DND-41 (cell line): ENCODE measurements around the gene FAM227A.

Source experiments
- ATAC-seq: fragments of 200-7000 bp; cut with Tn5 transposase; 3 replicates; pipeline ENCODE4 v1.9.1; 2021; ENCODE audit warnings: low read depth; ENCODE audit not compliant: insufficient read depth
- DNase-seq: peaks from one replicate; pipeline ENCODE4 v3.0.0-alpha.2; 2020
- H2AFZ ChIP-seq: 2 replicates; pipeline ENCODE4 v1.6.0; 2012; ENCODE audit warnings: low read depth, low read length
- H3K27ac ChIP-seq: 2 replicates; pipeline ENCODE4 v1.5.1; 2012; ENCODE audit warnings: low read length, inconsistent platforms
- H3K27me3 ChIP-seq: fragments of 200-600 bp; sonication (generic); 2 replicates; pipeline ENCODE4 v1.6.0; 2012; ENCODE audit warnings: low read length, mild to moderate bottlenecking, inconsistent platforms; ENCODE audit not compliant: insufficient read depth, poor library complexity
- H3K36me3 ChIP-seq: 2 replicates; pipeline ENCODE4 v1.5.1; 2012; ENCODE audit warnings: low read length, inconsistent platforms; ENCODE audit not compliant: insufficient read depth
- H3K4me1 ChIP-seq: 2 replicates; pipeline ENCODE4 v1.5.1; 2012; ENCODE audit warnings: mild to moderate bottlenecking, low read length; ENCODE audit not compliant: insufficient read depth
- H3K4me2 ChIP-seq: 2 replicates; pipeline ENCODE4 v1.6.0; 2012; ENCODE audit warnings: mild to moderate bottlenecking, moderate library complexity, low read length, inconsistent platforms; ENCODE audit not compliant: insufficient read depth
- H3K4me3 ChIP-seq, 2 experiments: fragments of 200-600 bp in 1 of 2; shearing (Covaris generic) in 1 of 2; 2 replicates each; pipeline ENCODE4 v1.5.1; 2012 to 2016; ENCODE audit warnings: inconsistent platforms in 2 of 2, low read length in 2 of 2, mild to moderate bottlenecking in 2 of 2, low read depth in 1 of 2, moderate library complexity in 1 of 2
- H3K79me2 ChIP-seq: 2 replicates; pipeline ENCODE4 v1.6.0; 2012; ENCODE audit warnings: low read length, inconsistent platforms; ENCODE audit not compliant: insufficient read depth
- H3K9ac ChIP-seq: 2 replicates; pipeline ENCODE4 v1.6.0; 2012; ENCODE audit warnings: low read depth, mild to moderate bottlenecking, inconsistent platforms, low read length, moderate library complexity
- H3K9me3 ChIP-seq: 2 replicates; pipeline ENCODE4 v1.5.1; 2012; ENCODE audit warnings: low read length, moderate library complexity, mild to moderate bottlenecking, inconsistent platforms; ENCODE audit not compliant: insufficient read depth, severe bottlenecking
- H4K20me1 ChIP-seq: 2 replicates; pipeline ENCODE4 v1.6.0; 2012; ENCODE audit warnings: low read length; ENCODE audit not compliant: insufficient read depth
- EZH2 ChIP-seq: IDR thresholded peaks from 3 replicates; pipeline ENCODE4 v1.6.1; 2012; ENCODE audit warnings: borderline replicate concordance, low read depth, mild to moderate bottlenecking, moderate library complexity, low read length, inconsistent platforms; ENCODE audit not compliant: severe bottlenecking
- TF ChIP-seq, protein P1 (sequence below): IDR thresholded peaks from 2 replicates; pipeline ENCODE4 v1.5.1; 2012; ENCODE audit warnings: borderline replicate concordance, low read length, moderate library complexity, mild to moderate bottlenecking; ENCODE audit not compliant: poor library complexity, severe bottlenecking; ENCODE audit errors: extremely low read depth

The FAM227A gene

DNA sequence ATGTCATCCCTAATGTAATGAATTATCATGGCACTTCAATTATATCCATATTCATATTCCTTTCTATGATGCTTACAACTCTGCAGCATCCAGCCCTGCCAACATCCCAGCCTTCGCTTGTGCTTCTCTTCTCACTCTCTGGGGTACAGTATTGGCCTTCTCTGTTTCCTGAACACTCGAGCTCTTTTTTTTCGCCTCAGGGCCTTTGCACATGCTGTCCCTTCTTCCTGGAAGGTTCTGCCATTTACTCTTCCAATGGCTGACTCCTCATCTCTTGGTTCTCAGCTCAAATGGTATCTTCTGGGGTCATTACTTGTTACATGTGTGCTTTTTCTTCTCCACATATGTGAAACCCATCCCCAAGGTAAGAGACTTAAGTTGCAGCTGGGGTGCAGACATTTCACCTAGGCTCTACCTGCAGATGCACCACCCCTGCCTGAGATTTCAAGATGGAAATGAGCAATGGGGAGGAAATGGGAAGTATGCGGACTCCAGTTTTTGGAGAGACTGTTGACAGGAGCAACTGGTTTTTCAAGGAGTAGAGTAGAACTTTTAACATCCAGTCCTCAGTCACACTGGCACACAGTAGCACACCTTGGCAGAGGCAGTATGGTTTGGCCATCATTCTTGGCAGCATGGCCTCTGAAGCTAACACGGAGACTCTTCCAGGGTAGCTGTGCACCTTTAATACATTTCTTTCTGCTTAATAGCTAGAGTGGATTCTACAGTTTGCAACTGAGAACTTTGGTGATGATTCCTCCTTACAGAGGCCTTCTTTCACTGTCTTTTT, 43.8 kb downstream of the FAM227A start:
- Histone ChIP-seq H3K27ac (no peak overlapping the region), H3K4me1 (no peaks in the 10 kb centered on the region), H3K36me3 (no peaks in the 10 kb centered on the region), H3K9ac (no peak overlapping the region), H3K79me2 (no peaks in the 10 kb centered on the region), H2AFZ (no peak overlapping the region), H3K4me3 (no peak overlapping the region), H3K27me3 (no peaks in the 10 kb centered on the region), H4K20me1 (no peaks in the 10 kb centered on the region), H3K9me3 (no peaks in the 10 kb centered on the region), H3K4me2 (no peak overlapping the region)
- ATAC-seq (no peak), DNase-seq (no peak)
- TF ChIP-seq, protein P1, sequence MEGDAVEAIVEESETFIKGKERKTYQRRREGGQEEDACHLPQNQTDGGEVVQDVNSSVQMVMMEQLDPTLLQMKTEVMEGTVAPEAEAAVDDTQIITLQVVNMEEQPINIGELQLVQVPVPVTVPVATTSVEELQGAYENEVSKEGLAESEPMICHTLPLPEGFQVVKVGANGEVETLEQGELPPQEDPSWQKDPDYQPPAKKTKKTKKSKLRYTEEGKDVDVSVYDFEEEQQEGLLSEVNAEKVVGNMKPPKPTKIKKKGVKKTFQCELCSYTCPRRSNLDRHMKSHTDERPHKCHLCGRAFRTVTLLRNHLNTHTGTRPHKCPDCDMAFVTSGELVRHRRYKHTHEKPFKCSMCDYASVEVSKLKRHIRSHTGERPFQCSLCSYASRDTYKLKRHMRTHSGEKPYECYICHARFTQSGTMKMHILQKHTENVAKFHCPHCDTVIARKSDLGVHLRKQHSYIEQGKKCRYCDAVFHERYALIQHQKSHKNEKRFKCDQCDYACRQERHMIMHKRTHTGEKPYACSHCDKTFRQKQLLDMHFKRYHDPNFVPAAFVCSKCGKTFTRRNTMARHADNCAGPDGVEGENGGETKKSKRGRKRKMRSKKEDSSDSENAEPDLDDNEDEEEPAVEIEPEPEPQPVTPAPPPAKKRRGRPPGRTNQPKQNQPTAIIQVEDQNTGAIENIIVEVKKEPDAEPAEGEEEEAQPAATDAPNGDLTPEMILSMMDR, result no peak
- no peak for TF ChIP-seq EZH2

DNA sequence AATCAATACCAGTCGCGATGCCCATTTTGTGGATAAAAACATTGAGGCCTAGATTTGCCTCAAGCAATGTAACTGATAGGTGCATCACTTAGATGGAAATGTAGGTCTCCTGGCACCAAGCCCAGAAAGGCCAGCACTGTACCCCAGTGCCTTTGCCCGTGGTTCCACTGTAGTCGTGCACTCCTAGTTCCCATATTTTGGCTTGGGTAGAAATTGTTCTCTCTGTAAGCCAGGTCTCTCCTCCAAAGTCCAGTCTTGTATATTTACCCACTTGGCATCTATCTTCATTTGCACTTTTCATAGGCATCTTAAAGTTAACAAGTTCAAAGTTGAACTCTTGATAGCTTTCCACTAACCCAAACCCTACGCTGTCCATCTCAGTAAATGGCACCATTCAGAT, 44.6 kb downstream of the FAM227A start:
- no peak overlapping the region for H3K27ac ChIP-seq
- no peaks in the 10 kb centered on the region for H4K20me1 ChIP-seq
- no peak for DNase-seq
- no peak overlapping the region for H3K4me2 ChIP-seq
- H2AFZ ChIP-seq, result no peak overlapping the region
- H3K36me3 ChIP-seq, result no peaks in the 10 kb centered on the region
- no peak overlapping the region for H3K4me3 ChIP-seq
- H3K79me2 ChIP-seq, result no peaks in the 10 kb centered on the region
- TF ChIP-seq, protein P1, result no peak
- TF ChIP-seq EZH2, result no peak
- H3K4me1 ChIP-seq, result no peaks in the 10 kb centered on the region
- no peaks in the 10 kb centered on the region for H3K9me3 ChIP-seq
- ATAC-seq, result no peak
- H3K9ac ChIP-seq, result no peak overlapping the region
- H3K27me3 ChIP-seq, result no peaks in the 10 kb centered on the region

DNA sequence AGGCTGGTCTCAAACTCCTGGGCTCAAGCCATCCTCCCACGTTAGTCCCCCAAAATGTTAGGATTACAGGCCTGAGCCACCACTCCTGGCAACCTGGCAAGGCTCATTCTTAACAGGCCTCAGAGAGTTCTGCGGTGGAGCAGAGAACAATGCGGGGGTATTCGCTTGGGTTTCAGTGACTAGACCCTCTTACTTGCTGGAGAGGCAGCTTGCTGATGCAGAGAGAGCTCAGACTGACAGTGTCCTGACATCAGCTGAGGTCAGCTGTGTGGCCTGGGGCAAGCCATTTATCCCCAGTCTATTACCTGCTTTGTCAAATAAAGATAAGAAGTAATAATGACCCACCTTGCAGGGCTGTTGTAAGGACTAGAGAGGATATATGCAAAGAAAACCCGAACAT, 46.0 kb downstream of the FAM227A start:
- Histone ChIP-seq H2AFZ (no peak overlapping the region), H3K9me3 (no peaks in the 10 kb centered on the region), H3K4me2 (no peak overlapping the region), H3K4me3 (no peak overlapping the region), H3K9ac (no peak overlapping the region), H3K79me2 (no peaks in the 10 kb centered on the region), H3K36me3 (no peaks in the 10 kb centered on the region), H4K20me1 (no peaks in the 10 kb centered on the region), H3K4me1 (no peaks in the 10 kb centered on the region), H3K27me3 (no peaks in the 10 kb centered on the region), H3K27ac (no peak overlapping the region)
- TF ChIP-seq, protein P1, result no peak
- DNase-seq, result no peak
- ATAC-seq, result no peak
